GM19351 (cell line): ENCODE data around the gene NUP93.
"Not testable (repeated sequence)": the region's sequence is repeated elsewhere in the genome, so short reads cannot be mapped to it uniquely, and the experiment has no call there.

ENCODE experiments used
- ATAC-seq: cut with Tn5 transposase; IDR thresholded peaks from one replicate; pipeline ENCODE4 v1.9.1; 2021; ENCODE audit warnings: mild to moderate bottlenecking, moderate library complexity; ENCODE audit not compliant: unreplicated experiment

NUP93 gene

GRCh38 chr16:56708525-56709442 is 21.1 kb upstream of the NUP93 start:
- ATAC-seq, result no peak

GRCh38 chr16:56709443-56710040 is 20.4 kb upstream of the NUP93 start:
- no peak for ATAC-seq

DNA sequence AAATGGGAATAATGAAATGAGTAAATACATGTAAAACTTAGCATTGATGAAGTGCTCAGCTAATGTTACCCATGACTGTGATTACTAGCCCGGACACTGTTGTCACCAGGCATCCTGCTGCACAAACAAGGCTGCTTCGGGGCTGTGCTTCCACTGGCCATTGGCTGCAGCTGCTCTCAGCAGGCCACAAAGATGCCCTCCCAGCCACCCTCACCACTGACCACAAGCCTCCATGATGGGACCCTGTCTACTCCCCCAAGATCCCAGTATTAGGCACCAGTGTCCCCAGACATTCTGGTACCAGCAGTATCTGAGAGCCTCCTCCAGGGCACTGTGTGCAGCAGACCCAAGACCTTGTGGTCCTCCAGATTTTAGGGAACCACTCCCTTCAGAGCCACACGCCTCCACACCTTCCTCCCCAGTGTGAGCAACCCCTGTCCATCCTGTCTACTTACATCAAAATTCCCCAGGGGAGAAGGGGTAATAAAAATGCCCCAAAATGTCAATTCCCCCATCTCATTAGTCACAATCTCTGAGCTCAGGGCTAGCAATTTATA is 19.7 kb upstream of the NUP93 start:
- ATAC-seq, result no peak

- no peak for ATAC-seq
Observed at GRCh38 chr16:56711862-56712261, 18.1 kb upstream of the NUP93 start.

DNA sequence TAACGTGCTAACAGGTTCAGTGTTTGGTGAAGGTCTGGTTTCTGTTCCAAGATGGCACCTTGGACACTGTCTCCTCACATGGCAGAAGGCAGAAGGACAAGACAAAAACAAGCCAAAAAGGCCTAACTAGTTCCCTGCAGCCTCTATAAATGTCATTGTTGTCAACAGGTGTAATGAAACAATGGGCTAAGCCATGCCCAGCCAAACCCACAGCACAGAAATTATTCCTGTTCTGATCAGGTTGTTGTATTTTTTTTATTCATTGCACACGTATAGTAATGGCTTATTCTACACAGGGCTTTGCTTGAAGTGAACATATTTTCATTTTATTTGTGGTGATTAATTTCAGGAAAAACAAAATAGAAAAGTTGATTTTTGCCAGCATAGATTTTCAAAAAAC is 16.1 kb upstream of the NUP93 start:
- no peak for ATAC-seq

DNA sequence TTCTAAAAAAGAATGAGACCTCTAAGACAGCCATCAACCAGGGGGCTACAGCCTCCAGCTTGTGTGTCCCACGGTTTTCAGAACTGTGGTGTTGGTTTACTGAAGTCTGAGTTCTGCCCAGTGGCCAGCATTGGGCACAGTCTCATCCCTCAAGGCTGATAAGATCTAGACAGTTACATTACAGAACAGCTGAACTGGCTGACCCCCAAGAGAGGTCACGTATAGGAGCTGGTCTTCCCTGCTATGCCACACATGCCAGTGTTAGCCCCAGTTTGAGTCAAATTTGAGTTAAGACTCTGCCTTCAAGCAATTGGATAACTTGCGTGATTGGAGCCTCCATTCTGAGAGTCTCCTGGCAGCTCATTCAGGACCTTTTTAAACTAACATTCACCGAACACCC is 14.8 kb upstream of the NUP93 start:
- no peak for ATAC-seq

- ATAC-seq, result no peak
Observed at GRCh38 chr16:56716761-56717160, 13.2 kb upstream of the NUP93 start.

- ATAC-seq, result not testable (repeated sequence)
Observed at GRCh38 chr16:56717532-56717931, 12.4 kb upstream of the NUP93 start.

- no peak for ATAC-seq
Observed at GRCh38 chr16:56722200-56722842, 7.6 kb upstream of the NUP93 start.

- ATAC-seq, result no peak
Observed at GRCh38 chr16:56724191-56724590, 5.7 kb upstream of the NUP93 start.

- ATAC-seq, result no peak
Observed at GRCh38 chr16:56726283-56726682, 3.6 kb upstream of the NUP93 start.

DNA sequence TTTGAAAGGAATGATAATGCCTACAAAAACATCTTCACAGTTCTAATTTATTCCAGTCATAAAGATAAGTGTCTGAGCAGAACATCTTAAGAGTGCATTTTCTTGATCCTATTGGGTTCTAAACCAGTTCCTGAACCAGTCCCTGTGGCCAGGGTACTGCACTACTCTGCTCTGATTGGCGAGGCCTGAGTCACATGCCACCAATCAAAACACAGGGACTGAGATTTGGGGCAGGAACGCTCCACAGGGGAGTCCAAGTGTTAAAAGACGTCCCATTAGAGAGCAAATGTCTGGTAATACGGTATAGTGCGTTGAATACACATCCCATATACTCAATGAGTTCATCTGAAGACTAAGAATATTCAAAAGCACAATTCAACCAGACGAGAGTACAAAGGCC is 3.0 kb upstream of the NUP93 start:
- ATAC-seq, result no peak

DNA sequence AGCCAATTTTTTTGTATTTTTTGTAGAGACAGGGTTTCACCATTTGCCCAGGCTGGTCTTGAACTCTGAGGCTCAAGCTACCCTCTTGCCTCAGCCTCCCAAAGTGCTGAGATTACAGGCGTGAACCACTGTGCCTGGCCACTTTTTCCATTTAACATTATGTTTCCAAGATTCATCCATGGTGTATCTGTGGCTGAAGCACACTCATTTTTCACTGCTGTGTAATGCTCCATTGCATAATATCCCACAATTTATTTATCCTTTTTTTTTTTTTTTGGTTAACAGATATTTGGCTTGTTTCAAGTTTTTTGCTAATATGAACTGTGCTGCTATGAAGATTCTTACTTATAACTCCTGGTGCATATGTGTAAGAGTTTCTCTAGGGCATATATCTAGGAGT is 1.9 kb upstream of the NUP93 start:
- ATAC-seq, result no peak

GRCh38 chr16:56728980-56729734 is 772 bp upstream of the NUP93 start:
- ATAC-seq, result no peak

- ATAC-seq, result peak; percentile 54
Observed at GRCh38 chr16:56732366-56732765, 2.4 kb downstream of the NUP93 start.

DNA sequence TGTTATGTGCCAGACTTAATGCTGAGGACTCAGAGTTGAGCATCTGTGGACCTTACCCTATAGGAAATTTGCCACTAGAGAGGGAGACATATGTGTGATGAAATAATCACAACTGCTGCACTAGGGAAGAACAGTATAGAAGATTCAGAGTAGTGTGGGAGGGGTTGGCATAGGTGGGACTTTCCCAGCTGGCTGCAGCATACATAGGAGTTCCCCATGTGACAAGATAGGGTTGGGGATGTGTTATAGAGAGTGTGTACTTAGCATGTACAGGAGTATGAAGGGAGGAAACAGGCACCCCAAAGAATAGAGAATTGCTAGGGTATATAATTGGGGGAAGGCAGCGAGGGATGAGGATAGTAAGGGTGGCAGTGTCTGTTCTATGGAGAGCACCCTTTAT is 2.9 kb downstream of the NUP93 start:
- no peak for ATAC-seq

GRCh38 chr16:56734429-56734828 is 4.5 kb downstream of the NUP93 start:
- ATAC-seq, result no peak

DNA sequence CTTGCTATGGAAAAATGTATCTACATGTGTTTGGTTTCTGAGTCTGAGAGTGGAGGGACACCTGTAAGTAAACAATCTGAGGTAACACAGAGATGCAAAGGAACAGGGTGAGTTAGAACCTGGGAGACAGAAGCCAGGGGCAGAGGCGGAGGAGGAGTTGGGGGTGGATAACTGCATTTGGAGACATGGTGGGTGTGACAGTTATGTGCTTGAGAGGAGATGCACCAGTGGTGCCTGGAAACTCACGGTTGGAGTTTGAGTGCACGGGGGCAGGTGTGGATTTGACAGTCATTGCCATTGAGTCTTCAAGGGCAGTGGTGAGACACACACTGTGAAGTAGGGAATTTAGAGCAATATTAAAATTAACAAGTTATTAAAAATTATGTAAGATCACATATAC is 6.5 kb downstream of the NUP93 start:
- no peak for ATAC-seq

GRCh38 chr16:56737539-56737938 is 7.6 kb downstream of the NUP93 start:
- ATAC-seq, result no peak

- no peak for ATAC-seq
Observed at GRCh38 chr16:56738221-56738620, 8.3 kb downstream of the NUP93 start.

DNA sequence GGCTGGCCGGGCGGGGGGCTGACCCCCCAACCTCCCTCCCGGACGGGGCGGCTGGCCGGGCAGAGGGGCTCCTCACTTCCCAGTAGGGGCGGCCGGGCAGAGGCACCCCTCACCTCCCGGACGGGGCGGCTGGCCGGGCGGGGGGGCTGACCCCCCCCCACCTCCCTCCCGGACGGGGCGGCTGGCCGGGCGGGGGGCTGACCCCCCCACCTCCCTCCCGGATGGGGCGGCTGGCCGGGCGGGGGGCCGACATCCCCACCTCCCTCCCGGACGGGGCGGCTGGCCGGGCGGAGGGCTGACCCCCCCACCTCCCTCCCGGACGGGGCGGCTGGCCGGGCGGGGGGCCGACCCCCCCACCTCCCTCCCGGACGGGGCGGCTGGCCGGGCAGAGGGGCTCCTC is 9.4 kb downstream of the NUP93 start:
- ATAC-seq, result not testable (repeated sequence)
